Caco-2 (cell line): Measurements from ENCODE around the gene IMMP2L. TPM values are rescaled to one million over a fixed set of nuclear protein-coding genes. Genes with fewer than 3 reads are reported as not detected.

Experiments used
- BruUV-seq: library from RNA; stranded (reverse); fragments of 400-500 nt; replicated peaks from 2 replicates; lab custom pipeline; 2021; lab: Mats Ljungman, UMichigan
- CTCF ChIA-PET: fragments of 300-600 bp; sonication (Branson Sonifier 250); formaldehyde crosslinking; loops from one replicate; lab custom pipeline; 2022; ENCODE audit warnings: antibody characterized with exemption; lab: Charles Lee
- POLR2A ChIA-PET: fragments of 300-600 bp; sonication (Branson Sonifier 250); formaldehyde crosslinking; loops from one replicate; lab custom pipeline; 2022; ENCODE audit warnings: antibody characterized with exemption; lab: Charles Lee
- DNase-seq, 2 experiments: peaks; one replicate each; pipeline versions ENCODE4 v3.0.0 to v3.0.0-alpha.2; 2020 to 2022
- H3K27me3 ChIP-seq: replicated peaks from 2 replicates; pipeline ENCODE4 v1.6.0; 2011; ENCODE audit warnings: low read length; ENCODE audit not compliant: control insufficient read depth, insufficient read depth
- H3K36me3 ChIP-seq: 2 replicates; pipeline ENCODE4 v1.5.1; 2011; ENCODE audit warnings: low read length; ENCODE audit not compliant: control insufficient read depth, insufficient read depth
- H3K4me1 ChIP-seq: fragments of 250-450 bp; sonication (Bioruptor Pico); 2 replicates; pipeline ENCODE4 v1.5.1; 2020; ENCODE audit warnings: mild to moderate bottlenecking
- H3K4me3 ChIP-seq: 2 replicates; pipeline ENCODE4 v1.5.1; 2011; ENCODE audit warnings: low read depth, mild to moderate bottlenecking, control low read depth, low read length
- H3K9me3 ChIP-seq: fragments of 250-450 bp; sonication (Bioruptor Pico); 2 replicates; pipeline ENCODE4 v1.5.1; 2020; ENCODE audit warnings: mild to moderate bottlenecking, moderate library complexity
- H3K27ac Mint-ChIP-seq: one replicate; pipeline ENCODE4 v1.8.0; 2022; ENCODE audit warnings: mixed read lengths; ENCODE audit not compliant: unreplicated experiment
- H3K27me3 Mint-ChIP-seq: one replicate; pipeline ENCODE4 v1.8.0; 2022; ENCODE audit warnings: mixed read lengths; ENCODE audit not compliant: insufficient read depth, unreplicated experiment
- H3K36me3 Mint-ChIP-seq: one replicate; pipeline ENCODE4 v1.8.0; 2022; ENCODE audit warnings: mild to moderate bottlenecking, mixed read lengths; ENCODE audit not compliant: insufficient read depth, unreplicated experiment
- H3K4me1 Mint-ChIP-seq: one replicate; pipeline ENCODE4 v1.8.0; 2022; ENCODE audit warnings: low read depth, mixed read lengths; ENCODE audit not compliant: unreplicated experiment
- H3K4me3 Mint-ChIP-seq: one replicate; pipeline ENCODE4 v1.8.0; 2022; ENCODE audit warnings: mild to moderate bottlenecking, moderate library complexity, mixed read lengths; ENCODE audit not compliant: unreplicated experiment
- H3K9me3 Mint-ChIP-seq: one replicate; pipeline ENCODE4 v1.8.0; 2022; ENCODE audit warnings: mixed read lengths; ENCODE audit not compliant: unreplicated experiment
- CTCF ChIP-seq, 2 experiments: fragments of 200-600 bp in 1 of 2; IDR thresholded peaks; 1 replicate in 1 of 2; 2 replicates in 1 of 2; pipeline versions ENCODE4 v1.5.1 to v1.8.0; 2011 to 2022; ENCODE audit warnings: antibody characterized with exemption in 1 of 2, control low read depth in 1 of 2, inconsistent platforms in 1 of 2, low read depth in 1 of 2, low read length in 1 of 2, mild to moderate bottlenecking in 1 of 2, moderate library complexity in 1 of 2; ENCODE audit not compliant: insufficient read depth in 1 of 2, severe bottlenecking in 1 of 2, unreplicated experiment in 1 of 2
- intact Hi-C: fragments of 100-400 bp; cut with micrococcal nuclease; formaldehyde crosslinking; loops from one replicate; pipeline ENCODE4 v1.10.0; 2022; ENCODE audit not compliant: unreplicated experiment
- total RNA-seq: library from RNA; stranded (reverse); gene quantifications from 2 replicates; pipeline ENCODE4 v1.2.3, GENCODE V29; 2022

Gene IMMP2L
- total RNA-seq, 1 experiment from 2014 or later = 9.5 TPM

GRCh38 chr7:111392294-111392693, 170.0 kb downstream of the IMMP2L start:
- Mint-ChIP-seq H3K27ac (no peak overlapping the region), H3K9me3 (peaks cover 8% of the 10 kb centered on the region), H3K27me3 (no peaks in the 10 kb centered on the region), H3K4me1 (no peaks in the 10 kb centered on the region), H3K36me3 (no peaks in the 10 kb centered on the region), H3K4me3 (no peak overlapping the region)
- Histone ChIP-seq H3K9me3 (no peaks in the 10 kb centered on the region), H3K4me1 (no peaks in the 10 kb centered on the region), H3K27me3 (no peaks in the 10 kb centered on the region), H3K36me3 (no peaks in the 10 kb centered on the region), H3K4me3 (no peak overlapping the region)
- no peak for TF ChIP-seq CTCF (IDR thresholded peaks at IDR 0.05; ENCODE audit: insufficient read depth in 1 of 2, low read depth in 1 of 2, low read length in 1 of 2, severe bottlenecking in 1 of 2, unreplicated experiment in 1 of 2)
- intact Hi-C loops = no loop called here
- BruUV-seq = no TSS peak
- no peak for DNase-seq
- CTCF ChIA-PET = no interaction called here
- POLR2A ChIA-PET = no interaction called here

GRCh38 chr7:111390000-111390399, 172.3 kb downstream of the IMMP2L start:
- Mint-ChIP-seq H3K27ac (no peak overlapping the region), H3K36me3 (no peaks in the 10 kb centered on the region), H3K4me3 (no peak overlapping the region), H3K9me3 (peaks cover 8% of the 10 kb centered on the region), H3K27me3 (no peaks in the 10 kb centered on the region), H3K4me1 (peaks cover 6% of the 10 kb centered on the region)
- no peaks in the 10 kb centered on the region for H3K4me1 ChIP-seq
- CTCF ChIA-PET = no interaction called here
- H3K36me3 ChIP-seq = no peaks in the 10 kb centered on the region
- POLR2A ChIA-PET = no interaction called here
- BruUV-seq = no TSS peak
- no peak overlapping the region for H3K4me3 ChIP-seq
- intact Hi-C loops = no loop called here
- no peaks in the 10 kb centered on the region for H3K27me3 ChIP-seq
- no peak for TF ChIP-seq CTCF (IDR thresholded peaks at IDR 0.05; ENCODE audit: insufficient read depth in 1 of 2, low read depth in 1 of 2, low read length in 1 of 2, severe bottlenecking in 1 of 2, unreplicated experiment in 1 of 2)
- H3K9me3 ChIP-seq = no peaks in the 10 kb centered on the region
- no peak for DNase-seq

- Histone ChIP-seq H3K9me3 (no peaks in the 10 kb centered on the region), H3K36me3 (no peaks in the 10 kb centered on the region), H3K4me3 (no peak overlapping the region), H3K27me3 (no peaks in the 10 kb centered on the region), H3K4me1 (no peaks in the 10 kb centered on the region)
- intact Hi-C loops = no loop called here
- H3K9me3 Mint-ChIP-seq = peaks cover 8% of the 10 kb centered on the region
- H3K27me3 Mint-ChIP-seq = no peaks in the 10 kb centered on the region
- no peak for TF ChIP-seq CTCF (IDR thresholded peaks at IDR 0.05; ENCODE audit: insufficient read depth in 1 of 2, low read depth in 1 of 2, low read length in 1 of 2, severe bottlenecking in 1 of 2, unreplicated experiment in 1 of 2)
- H3K36me3 Mint-ChIP-seq = no peaks in the 10 kb centered on the region
- peaks cover 6% of the 10 kb centered on the region for H3K4me1 Mint-ChIP-seq
- no peak for DNase-seq
- no peak overlapping the region for H3K27ac Mint-ChIP-seq
- no peak overlapping the region for H3K4me3 Mint-ChIP-seq
- ChIA-PET POLR2A (no interaction called here), CTCF (no interaction called here)
- BruUV-seq = no TSS peak
These were observed 173.4 kb downstream of the IMMP2L start for GRCh38 chr7:111388912-111389311.
